SH-SY5Y (cell line): ENCODE results near the gene CACNA2D4.

Source experiments
- GATA2 ChIP-seq: IDR thresholded peaks from 2 replicates; pipeline ENCODE4 v1.6.1; 2011; ENCODE audit warnings: mild to moderate bottlenecking, low read depth, low read length
- GATA3 ChIP-seq: IDR thresholded peaks from 2 replicates; pipeline ENCODE4 v1.6.1; 2011; ENCODE audit warnings: low read depth, mild to moderate bottlenecking, low read length, moderate library complexity

DNA sequence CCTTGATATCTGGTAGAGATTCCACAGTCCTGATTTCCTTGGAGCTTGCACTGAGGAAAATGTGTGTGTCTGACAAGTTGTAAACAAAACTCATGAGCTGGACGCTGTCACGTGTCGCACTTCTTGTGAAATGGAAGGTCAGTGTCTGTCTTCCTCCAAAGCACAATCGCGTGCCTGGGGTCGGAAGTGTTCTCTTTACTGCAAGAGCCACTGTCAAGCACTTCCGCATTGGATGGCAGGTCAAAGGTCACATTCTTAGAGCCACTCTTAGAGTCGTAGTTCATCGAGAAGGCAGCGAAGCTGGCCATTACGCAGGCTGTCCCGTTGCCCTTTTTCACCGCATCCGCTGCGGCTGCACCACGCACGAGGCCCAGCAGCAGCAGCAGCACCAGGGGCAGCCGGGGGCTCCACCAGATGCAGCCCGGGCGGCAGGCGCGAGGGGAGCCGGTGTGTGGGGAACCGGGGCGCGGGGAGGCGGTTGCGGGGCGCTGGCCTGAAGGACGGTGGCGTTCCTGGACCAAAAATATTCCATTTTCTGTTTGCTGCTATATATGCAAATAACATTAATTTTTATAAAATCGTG, 53.1 kb downstream of the CACNA2D4 start:
- no peak for TF ChIP-seq GATA3
- TF ChIP-seq GATA2 = no peak
